Measurements from ENCODE around the gene SORCS1. TPM values are rescaled to one million over a fixed set of nuclear protein-coding genes. Genes with fewer than 3 reads are reported as not detected.

Gene SORCS1
- total and polyA plus RNA-seq, 2 of the 8 experiments (the other 6 are each of a cell fraction or from before 2014, with no cell fraction given): 4.1 to 4.6 TPM

- no peak for TF ChIP-seq ATF3 (IDR thresholded peaks at IDR 0.05; ENCODE audit: insufficient read depth, low read depth, low read length)
- no peak for TF ChIP-seq SIRT6 (IDR thresholded peaks at IDR 0.05; ENCODE audit: low read length)
- TF ChIP-seq SP2 (IDR thresholded peaks at IDR 0.05; ENCODE audit: low read length): no peak
- no peak for TF ChIP-seq YY1 (IDR thresholded peaks at IDR 0.05; ENCODE audit: low read depth, low read length)
- no peak for TF ChIP-seq JUN (IDR thresholded peaks at IDR 0.05; ENCODE audit: low read depth, low read length)
Measured at GRCh38 chr10:106804992-106805582, 359.4 kb downstream of the SORCS1 start (continued).
